ENCODE data around the gene C5orf58.

The C5orf58 gene

DNA sequence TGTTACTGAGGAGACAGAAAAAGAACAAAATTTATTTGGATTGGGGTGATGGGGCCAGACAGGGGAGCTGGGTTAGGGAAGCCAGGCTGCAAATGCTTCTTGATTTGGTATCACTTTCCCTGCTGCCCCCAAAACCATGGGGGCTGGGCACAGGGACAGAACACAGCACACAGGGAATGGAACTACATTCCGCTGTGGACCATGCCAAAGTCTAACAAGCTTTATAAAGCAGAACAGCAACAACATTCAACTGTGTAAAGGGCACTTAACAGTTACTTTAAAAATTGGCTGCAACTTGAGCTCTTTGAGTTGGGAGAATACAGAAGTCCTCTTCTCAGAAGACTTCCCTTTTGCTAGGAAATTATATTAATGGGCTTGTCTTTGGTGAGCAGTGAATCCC lies 23.8 kb downstream of the C5orf58 start:
- no peaks in the 10 kb centered on the region for H3K36me3 ChIP-seq (ENCODE audit: control insufficient read depth, insufficient read depth, low read length)
- no peaks in the 10 kb centered on the region for H3K9me3 ChIP-seq (ENCODE audit: control insufficient read depth, insufficient read depth, low read length)
- no peak overlapping the region for H3K27ac ChIP-seq (ENCODE audit: low read depth, low read length)
- H3K9ac ChIP-seq (ENCODE audit: low read depth, low read length): no peak overlapping the region
- H3K4me1 ChIP-seq (ENCODE audit: control insufficient read depth, insufficient read depth, low read length): peaks cover 36% of the 10 kb centered on the region
- H3K4me3 ChIP-seq (ENCODE audit: low read depth, low read length): no peak overlapping the region
- H3K27me3 ChIP-seq (ENCODE audit: control insufficient read depth, insufficient read depth, low read length): no peaks in the 10 kb centered on the region

DNA sequence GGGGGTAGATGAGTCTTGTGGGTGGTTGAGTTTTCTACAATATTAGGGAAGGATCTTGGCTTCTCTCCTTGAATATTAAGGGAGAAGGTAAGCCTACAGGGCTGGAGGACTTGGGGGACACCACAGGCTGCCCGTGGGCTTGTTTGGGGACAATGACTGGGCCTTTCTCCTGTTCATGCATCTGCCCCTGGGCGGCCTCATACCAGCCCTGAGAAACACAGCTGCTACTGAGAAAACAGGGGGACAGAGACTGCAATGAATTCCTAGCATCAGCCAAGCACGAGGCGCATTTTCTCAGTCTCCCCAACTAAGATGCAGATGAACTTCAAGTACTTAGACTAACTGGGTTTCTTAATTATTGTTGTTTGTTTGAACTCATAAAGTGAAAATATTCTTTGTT lies 24.6 kb downstream of the C5orf58 start:
- Histone ChIP-seq H3K4me3 (ENCODE audit: low read depth, low read length) (no peak overlapping the region), H3K36me3 (ENCODE audit: control insufficient read depth, insufficient read depth, low read length) (no peaks in the 10 kb centered on the region), H3K27me3 (ENCODE audit: control insufficient read depth, insufficient read depth, low read length) (no peaks in the 10 kb centered on the region)

DNA sequence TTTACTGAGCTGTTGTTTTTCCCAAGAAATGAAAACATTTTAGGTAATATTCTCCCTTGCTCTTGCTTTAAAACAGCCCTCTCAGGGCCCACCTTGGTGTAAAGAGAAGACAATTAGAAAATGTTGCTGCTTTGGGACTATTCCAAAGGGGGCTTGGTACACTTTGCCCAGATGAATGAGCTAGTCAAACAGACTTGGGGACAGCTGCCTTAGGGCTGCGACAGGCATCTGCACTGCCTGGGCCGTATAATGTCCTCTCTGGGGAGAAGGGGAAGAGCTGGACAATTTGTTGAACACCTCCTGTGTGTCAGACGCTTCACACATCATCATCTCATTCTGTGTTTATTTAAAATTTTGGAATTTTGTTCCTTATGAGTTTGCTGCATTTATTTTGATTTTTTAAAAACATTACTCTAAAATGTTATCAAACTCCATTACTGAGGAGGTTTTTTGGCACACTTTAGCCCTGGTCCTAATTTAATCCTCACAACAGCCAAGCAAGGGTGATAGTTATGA lies 28.8 kb downstream of the C5orf58 start:
- H3K9me3 ChIP-seq (ENCODE audit: control insufficient read depth, insufficient read depth, low read length): no peaks in the 10 kb centered on the region
- no peak overlapping the region for H3K27ac ChIP-seq (ENCODE audit: low read depth, low read length)
- no peaks in the 10 kb centered on the region for H3K36me3 ChIP-seq (ENCODE audit: control insufficient read depth, insufficient read depth, low read length)
- peaks cover 20% of the 10 kb centered on the region for H3K4me1 ChIP-seq (ENCODE audit: control insufficient read depth, insufficient read depth, low read length)
- no peak overlapping the region for H3K9ac ChIP-seq (ENCODE audit: low read depth, low read length)
- no peak overlapping the region for H3K4me3 ChIP-seq (ENCODE audit: low read depth, low read length)
- no peaks in the 10 kb centered on the region for H3K27me3 ChIP-seq (ENCODE audit: control insufficient read depth, insufficient read depth, low read length)

More for the DNA sequence above, 24.6 kb downstream of the C5orf58 start:
- Histone ChIP-seq H3K9ac (ENCODE audit: low read depth, low read length) (no peak overlapping the region), H3K9me3 (ENCODE audit: control insufficient read depth, insufficient read depth, low read length) (no peaks in the 10 kb centered on the region), H3K4me1 (ENCODE audit: control insufficient read depth, insufficient read depth, low read length) (peaks cover 28% of the 10 kb centered on the region), H3K27ac (ENCODE audit: low read depth, low read length) (no peak overlapping the region)

DNA sequence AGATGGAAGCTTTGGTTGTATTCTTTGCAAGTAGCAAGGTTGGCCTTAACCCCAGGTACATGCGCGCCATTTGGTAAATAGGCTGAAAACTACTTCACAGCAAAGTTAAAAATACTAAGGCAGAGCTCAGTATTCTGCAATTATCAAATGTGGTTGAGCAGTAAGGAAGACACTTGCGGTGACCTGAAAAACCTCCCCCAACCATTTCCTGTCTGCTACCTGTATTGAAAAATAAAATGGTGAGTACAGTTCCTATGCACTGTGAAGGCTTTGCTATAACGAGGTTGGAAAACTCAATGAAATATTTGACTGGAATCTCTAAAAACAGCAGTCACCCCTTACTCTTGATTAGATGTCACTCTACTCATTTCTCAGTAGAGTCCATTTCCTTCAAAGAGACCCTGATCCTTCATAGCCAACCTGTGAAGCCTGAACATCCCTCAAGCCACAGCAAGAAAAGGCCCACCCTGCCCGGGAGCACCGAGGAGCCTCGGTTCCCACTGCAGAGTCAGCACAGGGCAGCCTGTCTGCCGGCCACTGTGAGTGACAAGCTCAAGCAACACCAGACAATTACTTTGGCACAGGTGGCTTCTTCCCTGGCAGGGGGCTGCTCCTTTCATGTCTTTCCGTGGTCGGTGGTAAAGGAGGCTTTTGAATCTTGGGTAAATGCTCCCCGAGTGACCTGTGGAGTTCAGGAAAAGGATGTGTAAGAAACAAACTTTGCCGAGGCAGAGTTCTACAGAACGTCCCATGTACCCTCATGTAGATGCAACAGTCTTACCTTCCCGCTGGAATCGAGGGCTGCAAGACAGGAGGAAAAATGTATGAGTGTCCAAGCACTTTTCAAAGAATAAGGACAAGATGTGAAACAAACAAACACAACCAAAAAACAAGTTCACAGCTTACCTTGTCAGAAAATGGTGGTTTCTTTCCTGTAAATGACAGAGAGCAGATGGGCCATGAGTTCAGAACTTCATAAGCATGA lies 29.6 kb downstream of the C5orf58 start:
- Histone ChIP-seq H3K27ac (ENCODE audit: low read depth, low read length) (no peak overlapping the region), H3K4me1 (ENCODE audit: control insufficient read depth, insufficient read depth, low read length) (peaks cover 25% of the 10 kb centered on the region), H3K36me3 (ENCODE audit: control insufficient read depth, insufficient read depth, low read length) (no peaks in the 10 kb centered on the region), H3K9ac (ENCODE audit: low read depth, low read length) (no peak overlapping the region), H3K9me3 (ENCODE audit: control insufficient read depth, insufficient read depth, low read length) (no peaks in the 10 kb centered on the region), H3K4me3 (ENCODE audit: low read depth, low read length) (no peak overlapping the region), H3K27me3 (ENCODE audit: control insufficient read depth, insufficient read depth, low read length) (no peaks in the 10 kb centered on the region)

DNA sequence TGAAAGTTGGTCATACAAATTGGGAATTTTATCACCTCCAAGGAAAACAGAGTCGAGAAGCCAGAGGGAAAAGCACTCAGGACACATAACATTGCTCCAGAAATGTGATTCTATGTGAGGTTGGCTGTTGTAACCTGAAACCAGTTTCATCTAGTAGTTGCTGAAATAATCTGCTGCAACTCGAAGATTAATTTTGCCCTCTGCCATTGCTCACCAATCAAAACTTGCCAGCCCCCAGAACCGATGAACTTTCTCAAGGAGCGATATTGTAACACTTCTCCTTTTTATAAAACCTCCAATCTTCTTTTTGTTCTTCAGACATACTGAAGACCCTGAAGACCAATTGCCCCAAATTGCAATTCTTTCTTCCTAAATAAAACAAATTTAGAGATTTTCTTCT lies 31.1 kb downstream of the C5orf58 start:
- Histone ChIP-seq H3K36me3 (ENCODE audit: control insufficient read depth, insufficient read depth, low read length) (no peaks in the 10 kb centered on the region), H3K9ac (ENCODE audit: low read depth, low read length) (no peak overlapping the region), H3K27me3 (ENCODE audit: control insufficient read depth, insufficient read depth, low read length) (no peaks in the 10 kb centered on the region), H3K9me3 (ENCODE audit: control insufficient read depth, insufficient read depth, low read length) (no peaks in the 10 kb centered on the region), H3K4me3 (ENCODE audit: low read depth, low read length) (no peak overlapping the region), H3K27ac (ENCODE audit: low read depth, low read length) (no peak overlapping the region), H3K4me1 (ENCODE audit: control insufficient read depth, insufficient read depth, low read length) (peaks cover 25% of the 10 kb centered on the region)

DNA sequence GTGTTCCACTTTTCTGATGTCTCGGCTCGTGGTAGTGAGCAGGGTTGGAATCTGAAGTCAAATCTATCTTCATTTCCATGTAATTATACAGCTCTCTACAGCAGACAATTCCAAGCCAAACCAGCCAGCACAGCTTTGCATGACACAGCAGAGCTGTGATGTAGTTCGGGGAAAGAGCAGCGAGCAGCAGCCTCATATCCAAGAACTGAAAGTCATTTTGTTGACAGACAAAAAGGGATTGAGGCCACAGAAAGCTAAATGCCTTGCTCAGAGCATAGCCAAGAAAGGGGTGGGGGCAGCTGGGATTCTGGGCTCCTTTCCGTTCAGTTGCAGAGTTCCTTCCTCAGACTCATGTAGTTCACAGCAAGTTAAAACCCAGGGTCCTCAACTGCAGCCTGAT lies 32.7 kb downstream of the C5orf58 start:
- Histone ChIP-seq H3K27ac (ENCODE audit: low read depth, low read length) (no peak overlapping the region), H3K4me1 (ENCODE audit: control insufficient read depth, insufficient read depth, low read length) (peaks cover 25% of the 10 kb centered on the region), H3K36me3 (ENCODE audit: control insufficient read depth, insufficient read depth, low read length) (no peaks in the 10 kb centered on the region), H3K27me3 (ENCODE audit: control insufficient read depth, insufficient read depth, low read length) (no peaks in the 10 kb centered on the region), H3K9me3 (ENCODE audit: control insufficient read depth, insufficient read depth, low read length) (no peaks in the 10 kb centered on the region), H3K9ac (ENCODE audit: low read depth, low read length) (no peak overlapping the region), H3K4me3 (ENCODE audit: low read depth, low read length) (no peak overlapping the region)

DNA sequence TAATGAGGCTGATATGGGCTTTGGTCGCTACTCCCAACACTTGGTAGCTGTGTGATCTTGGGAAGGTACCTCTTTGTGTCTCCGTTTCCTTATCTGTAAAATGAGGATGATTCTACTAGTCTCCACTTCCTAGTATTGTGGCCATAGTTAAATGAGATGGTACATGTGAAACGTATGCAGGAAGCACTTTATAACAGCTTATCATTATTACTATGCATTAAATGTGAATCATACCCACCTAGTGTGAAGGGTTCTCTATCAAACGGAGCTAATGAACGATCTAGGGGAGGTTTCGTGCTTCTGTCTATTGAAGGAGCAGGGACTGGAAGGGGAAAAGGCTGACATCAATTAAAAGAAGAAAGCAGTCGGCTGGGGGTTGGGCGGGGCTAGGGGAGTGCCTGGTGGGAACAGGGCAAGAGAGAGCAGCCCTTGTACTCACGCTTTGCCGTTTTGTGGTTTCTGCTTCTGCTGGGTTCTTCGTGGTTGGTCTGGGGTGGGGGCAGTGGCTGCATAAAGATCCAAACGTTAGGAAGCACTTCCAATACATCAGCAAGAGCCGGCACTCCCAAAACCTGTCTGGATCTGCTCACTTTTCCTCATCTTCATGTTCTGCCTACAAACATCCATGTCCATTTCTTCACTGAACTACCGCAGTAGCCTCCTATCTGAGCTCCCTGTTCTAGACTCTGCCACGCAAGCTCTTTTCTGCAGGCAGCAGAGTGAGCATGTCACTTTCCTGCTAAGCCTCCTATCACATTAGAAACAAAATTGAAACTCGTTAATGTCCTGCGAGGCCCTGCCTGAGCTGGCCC lies 34.0 kb downstream of the C5orf58 start:
- Histone ChIP-seq H3K27me3 (ENCODE audit: control insufficient read depth, insufficient read depth, low read length) (no peaks in the 10 kb centered on the region), H3K27ac (ENCODE audit: low read depth, low read length) (no peak overlapping the region), H3K9ac (ENCODE audit: low read depth, low read length) (no peak overlapping the region), H3K4me3 (ENCODE audit: low read depth, low read length) (no peak overlapping the region), H3K36me3 (ENCODE audit: control insufficient read depth, insufficient read depth, low read length) (no peaks in the 10 kb centered on the region), H3K4me1 (ENCODE audit: control insufficient read depth, insufficient read depth, low read length) (peaks cover 25% of the 10 kb centered on the region), H3K9me3 (ENCODE audit: control insufficient read depth, insufficient read depth, low read length) (no peaks in the 10 kb centered on the region)

DNA sequence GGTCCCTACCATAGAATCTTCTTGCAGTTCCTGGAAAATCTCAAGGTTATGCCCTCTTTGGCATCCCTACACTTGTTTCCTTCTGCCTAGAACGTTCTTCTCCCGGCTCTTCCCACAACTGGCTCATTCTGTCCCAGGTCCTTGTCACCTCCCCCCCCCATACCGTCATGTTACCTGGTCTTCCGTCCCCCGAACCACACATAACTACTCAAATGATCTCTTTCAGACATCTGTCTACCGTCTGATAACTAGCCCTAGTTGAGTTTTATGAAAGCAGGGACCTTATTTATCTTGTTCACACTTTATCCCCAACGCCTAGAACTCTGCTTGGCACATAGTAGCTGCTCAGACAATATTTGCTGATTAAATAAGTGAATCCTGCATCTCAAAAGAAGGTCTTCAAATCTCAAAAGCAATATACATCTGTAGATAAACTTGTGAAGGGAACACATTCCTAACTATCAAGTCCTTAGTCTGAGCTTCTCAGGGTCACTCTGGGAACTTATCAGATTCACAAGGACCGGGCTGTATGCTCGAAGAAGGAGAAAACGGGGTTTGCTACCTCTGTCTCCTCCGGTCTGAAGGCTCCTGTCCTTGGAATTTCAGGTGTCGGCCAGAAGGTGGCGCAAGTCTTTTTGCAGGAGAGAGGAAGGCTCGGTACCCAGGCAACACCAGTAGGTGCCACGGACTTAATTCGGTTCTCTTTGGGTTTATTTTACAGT lies 34.8 kb downstream of the C5orf58 start:
- Histone ChIP-seq H3K36me3 (ENCODE audit: control insufficient read depth, insufficient read depth, low read length) (no peaks in the 10 kb centered on the region), H3K27me3 (ENCODE audit: control insufficient read depth, insufficient read depth, low read length) (no peaks in the 10 kb centered on the region), H3K9ac (ENCODE audit: low read depth, low read length) (no peak overlapping the region), H3K9me3 (ENCODE audit: control insufficient read depth, insufficient read depth, low read length) (no peaks in the 10 kb centered on the region), H3K4me3 (ENCODE audit: low read depth, low read length) (no peak overlapping the region), H3K4me1 (ENCODE audit: control insufficient read depth, insufficient read depth, low read length) (peaks cover 25% of the 10 kb centered on the region), H3K27ac (ENCODE audit: low read depth, low read length) (no peak overlapping the region)

DNA sequence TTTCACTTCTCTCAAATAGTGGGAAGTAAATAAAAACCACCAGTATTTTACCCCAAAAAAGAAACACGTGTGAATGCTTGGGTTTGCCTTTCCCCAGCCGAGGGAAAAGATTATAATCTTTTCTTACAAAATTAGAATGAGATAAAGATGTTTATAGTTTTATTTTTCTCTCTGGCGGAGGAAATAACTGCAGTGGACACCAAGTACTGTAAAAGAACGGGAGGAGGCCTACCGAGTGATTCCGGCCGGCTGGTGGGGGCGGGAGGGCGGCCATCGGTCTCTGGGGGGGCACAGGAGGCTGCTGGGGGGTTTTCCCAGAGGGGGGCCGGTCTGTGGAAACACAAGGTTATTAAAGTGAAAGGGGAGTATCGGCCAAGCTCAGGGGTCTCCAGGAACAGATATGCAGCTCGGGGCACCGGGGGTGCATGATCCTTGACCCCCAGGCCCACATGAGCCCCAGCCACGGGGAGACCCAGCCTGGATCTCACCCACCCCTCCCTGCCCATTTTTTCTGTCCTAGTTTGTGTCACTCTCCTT lies 35.4 kb downstream of the C5orf58 start:
- Histone ChIP-seq H3K27me3 (ENCODE audit: control insufficient read depth, insufficient read depth, low read length) (no peaks in the 10 kb centered on the region), H3K4me1 (ENCODE audit: control insufficient read depth, insufficient read depth, low read length) (peaks cover 25% of the 10 kb centered on the region), H3K36me3 (ENCODE audit: control insufficient read depth, insufficient read depth, low read length) (no peaks in the 10 kb centered on the region), H3K4me3 (ENCODE audit: low read depth, low read length) (no peak overlapping the region), H3K9ac (ENCODE audit: low read depth, low read length) (no peak overlapping the region), H3K9me3 (ENCODE audit: control insufficient read depth, insufficient read depth, low read length) (no peaks in the 10 kb centered on the region), H3K27ac (ENCODE audit: low read depth, low read length) (no peak overlapping the region)

DNA sequence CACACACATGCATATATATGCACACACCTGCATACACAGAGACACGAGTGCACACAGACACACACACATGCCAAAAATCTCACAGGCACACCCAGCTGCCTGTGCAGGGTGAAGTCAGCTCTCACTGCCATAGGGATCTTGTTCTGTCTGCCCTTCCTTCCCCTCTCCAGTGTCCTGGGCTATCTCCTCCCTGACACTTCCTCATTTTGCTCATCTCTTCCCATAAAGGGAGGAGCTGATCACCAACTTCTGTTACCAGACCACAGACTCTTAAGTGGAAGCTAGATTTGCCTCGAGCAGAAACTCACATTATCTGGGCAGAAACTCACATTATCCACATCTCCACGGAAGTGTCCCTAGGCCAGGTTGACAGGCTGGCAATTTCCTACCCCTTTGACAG lies 36.1 kb downstream of the C5orf58 start:
- no peak overlapping the region for H3K9ac ChIP-seq (ENCODE audit: low read depth, low read length)
- peaks cover 21% of the 10 kb centered on the region for H3K4me1 ChIP-seq (ENCODE audit: control insufficient read depth, insufficient read depth, low read length)
- no peaks in the 10 kb centered on the region for H3K27me3 ChIP-seq (ENCODE audit: control insufficient read depth, insufficient read depth, low read length)
- no peaks in the 10 kb centered on the region for H3K36me3 ChIP-seq (ENCODE audit: control insufficient read depth, insufficient read depth, low read length)
- H3K9me3 ChIP-seq (ENCODE audit: control insufficient read depth, insufficient read depth, low read length): no peaks in the 10 kb centered on the region
- H3K4me3 ChIP-seq (ENCODE audit: low read depth, low read length): no peak overlapping the region
- H3K27ac ChIP-seq (ENCODE audit: low read depth, low read length): no peak overlapping the region
